Uterus (tissue), 2 donors: Measurements from ENCODE around the gene FRK.
"Not testable (repeated sequence)": the region's sequence is repeated elsewhere in the genome, so short reads cannot be mapped to it uniquely, and the experiment has no call there.

Experiments
- CTCF ChIP-seq, 4 experiments: fragments of 200-600 bp in 2 of 4; fragments of 450-650 bp in 2 of 4; sonication (generic) in 2 of 4; IDR thresholded peaks; one replicate each; pipeline ENCODE4 v1.5.1; 2016 to 2019; ENCODE audit warnings: antibody characterized with exemption in 4 of 4, mild to moderate bottlenecking in 2 of 4, moderate library complexity in 1 of 4
- POLR2A ChIP-seq, 2 donors: fragments of 450-650 bp; IDR thresholded peaks; one replicate each; pipeline ENCODE4 v1.6.1; 2016; ENCODE audit warnings: antibody characterized with exemption in 2 of 2, mild to moderate bottlenecking in 1 of 2, moderate library complexity in 1 of 2

DNA sequence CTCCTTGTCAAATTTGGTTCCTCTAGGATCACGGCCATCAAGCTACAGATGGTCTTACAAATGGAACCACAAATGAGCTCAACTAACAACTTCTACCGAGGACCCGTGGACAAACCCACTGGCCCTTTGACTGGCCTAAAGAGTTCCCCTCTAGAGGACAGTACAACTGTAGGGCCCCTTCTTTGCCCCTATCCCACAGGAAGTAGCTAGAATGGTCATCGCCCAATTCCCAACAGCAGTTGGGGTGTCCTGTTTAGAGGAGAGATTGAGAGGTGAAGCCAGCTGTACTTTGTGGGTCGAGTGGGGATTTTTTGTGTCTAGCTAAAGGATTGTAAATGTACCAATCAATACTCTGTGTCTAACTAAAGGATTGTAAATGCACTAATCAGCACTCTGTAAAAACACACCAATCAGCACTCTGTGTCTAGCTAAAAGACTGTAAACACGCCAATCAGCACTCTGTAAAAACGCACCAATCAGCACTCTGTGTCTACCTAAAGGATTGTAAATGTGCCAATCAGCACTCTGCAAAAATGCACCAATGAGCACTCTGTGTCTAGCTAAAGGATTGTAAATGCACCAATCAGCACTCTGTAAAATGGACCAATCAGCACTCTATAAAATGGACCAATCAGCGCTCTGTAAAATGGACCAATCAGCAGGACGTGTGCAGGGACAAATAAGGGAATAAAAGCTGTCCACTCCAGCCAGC lies 35.5 kb upstream of the FRK start:
- TF ChIP-seq CTCF, POLR2A (IDR thresholded peaks at IDR 0.05): not testable (repeated sequence)
